Measurements from ENCODE around the gene GPSM3.

DNA sequence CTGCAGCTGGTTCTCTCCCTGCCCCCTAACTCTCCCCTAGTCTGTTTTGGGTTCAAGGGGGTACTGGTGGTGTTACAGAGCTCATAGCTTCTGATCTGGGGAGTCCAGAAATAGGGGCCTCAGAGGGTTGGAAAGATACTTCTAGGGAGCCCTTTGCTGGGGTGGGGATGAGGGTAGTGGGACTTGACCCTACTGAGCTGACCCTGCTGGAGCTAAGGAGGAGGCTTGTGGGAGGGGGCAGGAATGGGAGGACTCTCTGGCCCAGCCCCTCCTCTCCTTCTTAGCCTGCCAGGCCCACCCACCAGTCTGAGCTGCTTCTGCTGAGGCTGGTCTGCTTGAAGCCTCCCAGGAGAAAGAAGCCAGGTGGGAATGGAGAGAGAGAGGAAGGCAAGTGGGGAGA, 28.1 kb downstream of the GPSM3 start, which contains the start of gene EGFL8:
- TF ChIP-seq, protein P1, sequence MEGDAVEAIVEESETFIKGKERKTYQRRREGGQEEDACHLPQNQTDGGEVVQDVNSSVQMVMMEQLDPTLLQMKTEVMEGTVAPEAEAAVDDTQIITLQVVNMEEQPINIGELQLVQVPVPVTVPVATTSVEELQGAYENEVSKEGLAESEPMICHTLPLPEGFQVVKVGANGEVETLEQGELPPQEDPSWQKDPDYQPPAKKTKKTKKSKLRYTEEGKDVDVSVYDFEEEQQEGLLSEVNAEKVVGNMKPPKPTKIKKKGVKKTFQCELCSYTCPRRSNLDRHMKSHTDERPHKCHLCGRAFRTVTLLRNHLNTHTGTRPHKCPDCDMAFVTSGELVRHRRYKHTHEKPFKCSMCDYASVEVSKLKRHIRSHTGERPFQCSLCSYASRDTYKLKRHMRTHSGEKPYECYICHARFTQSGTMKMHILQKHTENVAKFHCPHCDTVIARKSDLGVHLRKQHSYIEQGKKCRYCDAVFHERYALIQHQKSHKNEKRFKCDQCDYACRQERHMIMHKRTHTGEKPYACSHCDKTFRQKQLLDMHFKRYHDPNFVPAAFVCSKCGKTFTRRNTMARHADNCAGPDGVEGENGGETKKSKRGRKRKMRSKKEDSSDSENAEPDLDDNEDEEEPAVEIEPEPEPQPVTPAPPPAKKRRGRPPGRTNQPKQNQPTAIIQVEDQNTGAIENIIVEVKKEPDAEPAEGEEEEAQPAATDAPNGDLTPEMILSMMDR (IDR thresholded peaks at IDR 0.05) = no peak
- no peak for TF ChIP-seq POLR2A (IDR thresholded peaks at IDR 0.05)
